GM12874 (cell line): ENCODE results near the gene JADE3.

ENCODE experiments used
- TF ChIP-seq, protein P1 (sequence below): IDR thresholded peaks from 2 replicates; pipeline ENCODE4 v1.5.1; 2011; ENCODE audit warnings: low read depth, mild to moderate bottlenecking, control low read depth, low read length, moderate library complexity; ENCODE audit not compliant: insufficient read depth

JADE3 gene

DNA sequence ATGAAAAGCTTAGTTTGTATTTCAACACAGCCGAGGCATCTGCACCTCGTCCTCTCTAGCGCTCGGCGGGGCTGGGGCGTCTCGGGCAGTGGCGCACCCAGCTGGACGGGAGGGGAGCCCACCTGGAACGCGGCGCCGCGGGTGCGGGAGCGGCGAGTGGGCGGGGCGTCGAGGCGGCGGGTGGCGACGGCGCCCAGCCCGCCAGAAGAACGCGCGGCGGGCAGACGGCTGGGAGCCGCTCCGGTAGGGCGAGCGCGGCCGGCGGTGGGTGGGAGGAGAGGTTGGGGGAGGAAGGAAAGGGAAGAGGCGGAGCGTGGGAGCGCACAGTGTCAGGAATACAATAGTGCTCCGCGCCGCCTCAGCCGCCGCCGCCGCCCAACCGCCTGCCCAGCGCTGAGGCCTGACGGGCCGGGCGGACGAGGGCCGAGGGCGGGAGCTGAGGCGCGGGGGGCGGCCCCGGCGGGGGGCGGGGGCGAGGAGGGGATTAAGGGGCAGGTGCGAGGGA lies at the start of gene JADE3:
TSS of gene JADE3 (plus strand) at position 324 of the 505 bp plus-strand sequence. CDS start 72,474 bp downstream, outside the sequence.
- TF ChIP-seq, protein P1, sequence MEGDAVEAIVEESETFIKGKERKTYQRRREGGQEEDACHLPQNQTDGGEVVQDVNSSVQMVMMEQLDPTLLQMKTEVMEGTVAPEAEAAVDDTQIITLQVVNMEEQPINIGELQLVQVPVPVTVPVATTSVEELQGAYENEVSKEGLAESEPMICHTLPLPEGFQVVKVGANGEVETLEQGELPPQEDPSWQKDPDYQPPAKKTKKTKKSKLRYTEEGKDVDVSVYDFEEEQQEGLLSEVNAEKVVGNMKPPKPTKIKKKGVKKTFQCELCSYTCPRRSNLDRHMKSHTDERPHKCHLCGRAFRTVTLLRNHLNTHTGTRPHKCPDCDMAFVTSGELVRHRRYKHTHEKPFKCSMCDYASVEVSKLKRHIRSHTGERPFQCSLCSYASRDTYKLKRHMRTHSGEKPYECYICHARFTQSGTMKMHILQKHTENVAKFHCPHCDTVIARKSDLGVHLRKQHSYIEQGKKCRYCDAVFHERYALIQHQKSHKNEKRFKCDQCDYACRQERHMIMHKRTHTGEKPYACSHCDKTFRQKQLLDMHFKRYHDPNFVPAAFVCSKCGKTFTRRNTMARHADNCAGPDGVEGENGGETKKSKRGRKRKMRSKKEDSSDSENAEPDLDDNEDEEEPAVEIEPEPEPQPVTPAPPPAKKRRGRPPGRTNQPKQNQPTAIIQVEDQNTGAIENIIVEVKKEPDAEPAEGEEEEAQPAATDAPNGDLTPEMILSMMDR = no peak

GRCh38 chrX:46863072-46863471 lies 49.1 kb upstream of the JADE3 start:
- TF ChIP-seq, protein P1 = no peak

- TF ChIP-seq, protein P1 = no peak
These were observed 47.6 kb upstream of the JADE3 start for GRCh38 chrX:46864606-46865005.

- TF ChIP-seq, protein P1 = no peak
These were observed 46.9 kb upstream of the JADE3 start for GRCh38 chrX:46865281-46865680.

DNA sequence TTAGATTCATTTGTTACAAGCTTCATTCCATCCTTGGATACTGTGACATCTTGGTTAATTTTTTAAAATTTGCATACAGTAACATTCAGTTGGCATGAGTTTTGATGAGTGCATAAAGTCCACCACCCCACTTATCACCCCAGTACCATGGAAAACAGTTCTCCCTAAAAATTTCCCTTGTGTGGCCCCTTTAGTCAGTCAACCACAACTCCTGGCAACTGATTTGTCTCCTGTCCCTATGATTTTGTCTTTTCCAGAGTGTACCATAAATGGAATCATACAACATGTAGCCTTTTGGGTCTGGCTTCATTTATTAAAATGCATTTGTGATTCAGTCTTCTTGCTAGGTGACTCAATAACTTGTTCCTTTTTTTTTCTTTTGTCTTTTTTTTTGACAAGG lies 45.5 kb upstream of the JADE3 start:
- TF ChIP-seq, protein P1 = no peak

GRCh38 chrX:46873746-46874145 lies 38.5 kb upstream of the JADE3 start:
- TF ChIP-seq, protein P1 = no peak

DNA sequence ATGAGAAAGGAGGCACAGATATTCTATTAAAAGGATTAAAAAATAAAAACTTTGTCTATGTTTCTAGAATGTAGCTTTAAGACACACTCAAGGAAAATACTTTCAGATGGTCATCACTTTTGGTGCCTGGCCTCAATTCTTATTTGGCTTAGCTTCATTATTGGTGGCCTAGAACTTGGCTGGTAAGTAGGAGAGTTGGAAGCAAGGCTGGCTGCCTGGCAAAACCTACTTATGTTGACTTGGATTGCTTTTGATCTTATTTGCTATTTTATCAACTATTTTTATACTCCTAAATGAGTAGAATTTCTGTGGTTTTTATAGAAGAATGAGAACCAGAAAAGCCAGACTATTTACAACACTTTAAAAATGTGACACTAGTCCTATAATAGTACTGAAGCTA lies 35.3 kb upstream of the JADE3 start:
- TF ChIP-seq, protein P1 = no peak
